Prostate gland (tissue), 2 donors: ENCODE results near the gene WDR77.

ENCODE experiments used
- CTCF ChIP-seq, 4 experiments: fragments of 200-600 bp in 2 of 4; fragments of 450-650 bp in 2 of 4; sonication (generic) in 2 of 4; IDR thresholded peaks; 1 replicate in 3 of 4; 2 replicates in 1 of 4; pipeline ENCODE4 v1.5.1; 2016 to 2019; ENCODE audit warnings: antibody characterized with exemption in 4 of 4, mild to moderate bottlenecking in 2 of 4, moderate library complexity in 2 of 4
- POLR2A ChIP-seq: fragments of 450-650 bp; IDR thresholded peaks from one replicate; pipeline ENCODE4 v1.6.1; 2016; ENCODE audit warnings: antibody characterized with exemption, mild to moderate bottlenecking

- TF ChIP-seq CTCF (IDR thresholded peaks at IDR 0.05) (no peak), POLR2A (no peak)
Observed at GRCh38 chr1:111475701-111476100, 26.6 kb upstream of the WDR77 start.
